ENCODE measurements around the gene TANC1. TPM values are rescaled to one million over a fixed set of nuclear protein-coding genes. Genes with fewer than 3 reads are reported as not detected.
A peak's percentile ranks its signal among the peaks of the same experiment; 100 is the strongest.

Gene TANC1
- total RNA-seq, 1 donor from 2014 or later = 84.1 TPM

DNA sequence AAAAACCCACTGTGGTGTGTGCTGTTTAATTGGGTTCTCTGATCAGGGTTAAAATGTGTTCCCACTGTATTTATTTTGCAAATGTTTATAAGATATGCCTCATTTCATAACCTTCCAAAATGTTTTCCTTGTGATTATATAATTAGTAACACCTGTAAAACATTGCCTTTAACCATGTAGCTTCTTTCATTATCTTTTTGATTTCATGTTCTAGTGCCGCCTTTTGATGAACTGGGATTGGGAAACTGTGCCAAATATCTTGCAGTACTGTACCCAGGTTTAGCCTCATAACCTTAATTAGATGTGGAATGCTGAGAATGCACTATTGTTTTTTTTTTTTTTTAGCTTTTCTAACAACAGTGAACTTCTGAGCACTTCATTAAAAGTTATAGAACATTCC, 96.9 kb downstream of the TANC1 start:
- Mint-ChIP-seq H3K27ac (ENCODE audit: unreplicated experiment) (peak overlapping the region; percentile 73), H3K4me3 (ENCODE audit: unreplicated experiment) (peak overlapping the region; percentile 62), H3K9me3 (ENCODE audit: unreplicated experiment) (no peaks in the 10 kb centered on the region), H3K4me1 (ENCODE audit: unreplicated experiment) (peaks cover 32% of the 10 kb centered on the region), H3K36me3 (ENCODE audit: low read depth, unreplicated experiment) (peaks cover 11% of the 10 kb centered on the region), H3K27me3 (ENCODE audit: unreplicated experiment) (no peaks in the 10 kb centered on the region)
- TF ChIP-seq CTCF (IDR thresholded peaks at IDR 0.05; ENCODE audit: unreplicated experiment) = no peak
- no peak for DNase-seq (ENCODE audit: low spot score)

GRCh38 chr2:159065891-159066290, 97.5 kb downstream of the TANC1 start:
- DNase-seq (ENCODE audit: low spot score) = no peak
- Mint-ChIP-seq H3K9me3 (ENCODE audit: unreplicated experiment) (no peaks in the 10 kb centered on the region), H3K36me3 (ENCODE audit: low read depth, unreplicated experiment) (peaks cover 15% of the 10 kb centered on the region), H3K27ac (ENCODE audit: unreplicated experiment) (peak overlapping the region; percentile 73), H3K4me3 (ENCODE audit: unreplicated experiment) (no peak overlapping the region), H3K27me3 (ENCODE audit: unreplicated experiment) (peaks cover under 1% of the 10 kb centered on the region), H3K4me1 (ENCODE audit: unreplicated experiment) (peaks cover 32% of the 10 kb centered on the region)
- TF ChIP-seq CTCF (IDR thresholded peaks at IDR 0.05; ENCODE audit: unreplicated experiment) = no peak

- Mint-ChIP-seq H3K4me1 (ENCODE audit: unreplicated experiment) (peaks cover 31% of the 10 kb centered on the region), H3K27ac (ENCODE audit: unreplicated experiment) (no peak overlapping the region), H3K9me3 (ENCODE audit: unreplicated experiment) (no peaks in the 10 kb centered on the region), H3K4me3 (ENCODE audit: unreplicated experiment) (no peak overlapping the region), H3K36me3 (ENCODE audit: low read depth, unreplicated experiment) (peaks cover 15% of the 10 kb centered on the region), H3K27me3 (ENCODE audit: unreplicated experiment) (peaks cover 2% of the 10 kb centered on the region)
- no peak for DNase-seq (ENCODE audit: low spot score)
- TF ChIP-seq CTCF (IDR thresholded peaks at IDR 0.05; ENCODE audit: unreplicated experiment) = no peak
These were observed 98.2 kb downstream of the TANC1 start for GRCh38 chr2:159066541-159067156.

GRCh38 chr2:159067971-159068370, 99.5 kb downstream of the TANC1 start:
- no peak overlapping the region for H3K27ac Mint-ChIP-seq (ENCODE audit: unreplicated experiment)

More at GRCh38 chr2:159067971-159068370, 99.5 kb downstream of the TANC1 start:
- Mint-ChIP-seq H3K9me3 (ENCODE audit: unreplicated experiment) (no peaks in the 10 kb centered on the region), H3K4me3 (ENCODE audit: unreplicated experiment) (no peak overlapping the region), H3K27me3 (ENCODE audit: unreplicated experiment) (peaks cover 2% of the 10 kb centered on the region), H3K4me1 (ENCODE audit: unreplicated experiment) (peaks cover 28% of the 10 kb centered on the region), H3K36me3 (ENCODE audit: low read depth, unreplicated experiment) (peaks cover 15% of the 10 kb centered on the region)
- DNase-seq (ENCODE audit: low spot score) = no peak
- no peak for TF ChIP-seq CTCF (IDR thresholded peaks at IDR 0.05; ENCODE audit: unreplicated experiment)
